Neural progenitor cell (in vitro differentiated cells): ENCODE data around the gene SLC27A5. TPM values are rescaled to one million over a fixed set of nuclear protein-coding genes. Genes with fewer than 3 reads are reported as not detected.

Experiments
- DNase-seq: peaks from one replicate; pipeline ENCODE4 v3.0.0-alpha.2; 2016; ENCODE audit warnings: low spot score
- H2AFZ ChIP-seq: fragments of 200-600 bp; sonication (generic); replicated peaks from 2 replicates; pipeline ENCODE4 v1.6.1; 2016; ENCODE audit warnings: antibody characterized with exemption
- H3F3A ChIP-seq: fragments of 200-600 bp; sonication (generic); 2 replicates; pipeline ENCODE4 v1.6.1; 2016; ENCODE audit warnings: antibody characterized with exemption, low read depth
- H3K27ac ChIP-seq: fragments of 200-600 bp; sonication (generic); 2 replicates; pipeline ENCODE4 v1.5.1; 2016; ENCODE audit warnings: mild to moderate bottlenecking
- H3K27me3 ChIP-seq: fragments of 200-600 bp; sonication (generic); 2 replicates; pipeline ENCODE4 v1.6.1; 2016; ENCODE audit warnings: mild to moderate bottlenecking, moderate library complexity
- H3K36me3 ChIP-seq: fragments of 200-600 bp; sonication (generic); 2 replicates; pipeline ENCODE4 v1.5.1; 2016
- H3K4me1 ChIP-seq: fragments of 200-600 bp; sonication (generic); 2 replicates; pipeline ENCODE4 v1.6.1; 2016; ENCODE audit warnings: mixed run types
- H3K4me2 ChIP-seq: fragments of 200-600 bp; sonication (generic); 2 replicates; pipeline ENCODE4 v1.6.1; 2016
- H3K4me3 ChIP-seq: fragments of 200-600 bp; sonication (generic); 2 replicates; pipeline ENCODE4 v1.5.1; 2016
- H3K79me2 ChIP-seq: fragments of 200-600 bp; sonication (generic); 2 replicates; pipeline ENCODE4 v1.6.1; 2016; ENCODE audit warnings: low read depth
- H3K9ac ChIP-seq: fragments of 200-600 bp; sonication (generic); 2 replicates; pipeline ENCODE4 v1.6.1; 2016
- H3K9me3 ChIP-seq: fragments of 200-600 bp; sonication (generic); 2 replicates; pipeline ENCODE4 v1.5.1; 2016; ENCODE audit warnings: low read depth
- H4K20me1 ChIP-seq: fragments of 200-600 bp; sonication (generic); 2 replicates; pipeline ENCODE4 v1.6.1; 2016; ENCODE audit warnings: low read depth
- H3K27ac Mint-ChIP-seq: 3 replicates; pipeline ENCODE4 v1.8.0; 2021; ENCODE audit warnings: mixed read lengths
- H3K27me3 Mint-ChIP-seq: 2 replicates; pipeline ENCODE4 v1.8.0; 2022; ENCODE audit warnings: low read depth, mild to moderate bottlenecking, inconsistent platforms, moderate library complexity, mixed read lengths; ENCODE audit not compliant: insufficient read depth
- H3K36me3 Mint-ChIP-seq: 3 replicates; pipeline ENCODE4 v1.8.0; 2021; ENCODE audit warnings: mixed read lengths
- H3K4me1 Mint-ChIP-seq: 3 replicates; pipeline ENCODE4 v1.8.0; 2021; ENCODE audit warnings: mixed read lengths
- H3K4me3 Mint-ChIP-seq: 3 replicates; pipeline ENCODE4 v1.8.0; 2021; ENCODE audit warnings: mild to moderate bottlenecking, moderate library complexity, mixed read lengths
- H3K9me3 Mint-ChIP-seq: 3 replicates; pipeline ENCODE4 v1.8.0; 2020; ENCODE audit warnings: mixed read lengths
- CTCF ChIP-seq: fragments of 200-600 bp; sonication (generic); IDR thresholded peaks from 2 replicates; pipeline ENCODE4 v1.5.1; 2017; ENCODE audit warnings: antibody characterized with exemption, mild to moderate bottlenecking
- EZH2 ChIP-seq: fragments of 200-600 bp; sonication (generic); IDR thresholded peaks from 2 replicates; pipeline ENCODE4 v1.6.1; 2017; ENCODE audit warnings: antibody characterized with exemption, mild to moderate bottlenecking, moderate library complexity
- EZH2phosphoT487 ChIP-seq: fragments of 200-600 bp; sonication (generic); IDR thresholded peaks from 2 replicates; pipeline ENCODE4 v1.6.1; 2017; ENCODE audit warnings: antibody characterized with exemption
- total RNA-seq: library from RNA; depleted of rRNA; stranded (reverse); fragments of >200 nt; gene quantifications from 2 replicates; pipeline ENCODE4 v1.2.3, GENCODE V29; 2015; ENCODE audit warnings: low replicate concordance

SLC27A5 gene
- total RNA-seq, 1 donor from 2014 or later = 17.1 TPM

DNA sequence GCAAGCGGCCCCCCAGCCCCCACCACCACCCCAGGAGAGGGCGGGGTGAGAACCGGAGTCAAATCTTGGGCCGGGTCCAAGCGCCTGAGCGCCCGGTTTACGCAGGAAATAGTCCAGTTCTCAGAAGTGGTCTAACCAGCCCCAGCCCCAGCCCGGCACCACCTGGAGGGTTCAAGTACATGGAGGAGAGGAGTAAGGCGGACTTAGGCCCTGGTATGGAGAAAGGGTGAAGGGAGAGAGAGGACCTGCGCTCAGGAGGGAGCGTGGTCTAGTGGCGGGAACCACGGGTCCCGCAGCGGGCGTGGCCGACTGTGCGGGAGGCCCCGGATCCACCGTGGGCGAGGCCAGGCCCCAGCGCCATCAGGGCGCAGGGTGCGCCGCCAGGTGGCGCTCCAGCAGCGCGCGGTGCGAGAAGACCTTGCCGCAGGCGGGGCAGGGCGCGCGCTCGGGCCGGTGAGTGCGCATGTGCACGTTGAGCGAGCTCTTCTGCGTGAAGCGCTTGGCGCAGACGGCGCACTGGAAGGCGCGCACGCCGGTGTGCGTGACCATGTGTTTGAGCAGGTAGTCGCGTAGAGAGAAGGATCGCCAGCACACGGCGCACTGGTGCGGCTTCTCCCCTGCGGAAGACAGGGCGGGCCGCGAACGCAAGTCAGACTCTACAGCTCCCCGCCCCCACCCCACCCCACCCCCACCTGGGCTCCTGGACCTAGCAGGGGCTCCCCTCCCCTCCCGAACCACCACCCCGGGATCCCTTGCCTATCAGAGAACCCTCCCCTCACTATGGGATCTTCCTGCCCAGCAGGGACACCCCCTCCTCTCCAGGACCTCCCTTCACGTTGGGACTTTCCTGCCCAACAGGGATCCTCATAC, 2.1 kb upstream of the SLC27A5 start:
- Mint-ChIP-seq H3K9me3 (no peaks in the 10 kb centered on the region), H3K4me3 (peak overlapping the region; percentile 76), H3K27me3 (peaks cover 8% of the 10 kb centered on the region), H3K27ac (no peak overlapping the region), H3K4me1 (peaks cover 21% of the 10 kb centered on the region), H3K36me3 (peaks cover 13% of the 10 kb centered on the region)
- Histone ChIP-seq H3K27ac (no peak overlapping the region), H3K9ac (no peak overlapping the region), H3K9me3 (no peaks in the 10 kb centered on the region), H4K20me1 (peaks cover 8% of the 10 kb centered on the region), H3K79me2 (peaks cover 44% of the 10 kb centered on the region), H3F3A (peaks cover 27% of the 10 kb centered on the region), H2AFZ (no peak overlapping the region), H3K4me3 (peak overlapping the region; percentile 44), H3K36me3 (no peaks in the 10 kb centered on the region), H3K4me1 (peaks cover 12% of the 10 kb centered on the region), H3K4me2 (peak overlapping the region; percentile 78), H3K27me3 (no peaks in the 10 kb centered on the region)
- peak; percentile 96 for DNase-seq
- no peak for TF ChIP-seq EZH2phosphoT487
- peak; percentile 87 for TF ChIP-seq CTCF

DNA sequence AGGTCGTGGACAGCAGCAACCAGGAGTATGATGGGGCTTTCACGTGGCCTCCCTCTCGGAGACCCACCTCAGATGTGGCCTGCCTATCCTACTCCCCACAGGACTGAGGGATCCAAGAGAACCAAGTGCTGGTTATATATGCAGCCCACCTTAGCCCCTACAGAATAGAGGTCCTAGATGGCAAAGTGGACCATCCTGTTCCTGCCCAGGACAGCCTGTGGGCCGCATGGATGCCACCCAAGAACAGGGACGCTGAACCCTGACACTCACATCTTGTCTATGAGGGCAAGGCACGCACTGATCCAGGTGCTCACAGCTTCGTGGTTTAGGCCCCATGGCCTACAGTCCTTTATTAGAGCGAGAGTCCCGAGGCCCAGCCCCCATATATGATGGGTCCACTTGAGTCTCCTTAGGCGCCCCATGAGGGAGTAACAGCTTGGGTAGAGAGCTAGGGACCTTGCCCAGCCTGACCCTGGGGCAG, 1.5 kb upstream of the SLC27A5 start:
- no peak overlapping the region for H2AFZ ChIP-seq
- H3K4me3 ChIP-seq = no peak overlapping the region
- Mint-ChIP-seq H3K4me1 (peaks cover 14% of the 10 kb centered on the region), H3K9me3 (no peaks in the 10 kb centered on the region), H3K4me3 (no peak overlapping the region), H3K36me3 (peaks cover 13% of the 10 kb centered on the region), H3K27me3 (peaks cover 5% of the 10 kb centered on the region), H3K27ac (no peak overlapping the region)
- TF ChIP-seq EZH2phosphoT487 (no peak), CTCF (no peak), EZH2 (no peak)
- no peaks in the 10 kb centered on the region for H3K36me3 ChIP-seq
- H3K27ac ChIP-seq = no peak overlapping the region
- no peak overlapping the region for H3K9ac ChIP-seq
- H4K20me1 ChIP-seq = peaks cover 8% of the 10 kb centered on the region
- peaks cover 38% of the 10 kb centered on the region for H3K79me2 ChIP-seq
- peaks cover 20% of the 10 kb centered on the region for H3F3A ChIP-seq
- no peaks in the 10 kb centered on the region for H3K9me3 ChIP-seq
- H3K4me1 ChIP-seq = peaks cover 9% of the 10 kb centered on the region
- DNase-seq = no peak
- no peak overlapping the region for H3K4me2 ChIP-seq
- H3K27me3 ChIP-seq = no peaks in the 10 kb centered on the region

GRCh38 chr19:58510084-58510862, 1.5 kb downstream of the SLC27A5 start:
- no peak overlapping the region for H3K4me2 ChIP-seq
- Mint-ChIP-seq H3K4me1 (peaks cover under 1% of the 10 kb centered on the region), H3K27me3 (peaks cover 5% of the 10 kb centered on the region), H3K9me3 (peaks cover 8% of the 10 kb centered on the region), H3K27ac (no peak overlapping the region), H3K36me3 (peaks cover 8% of the 10 kb centered on the region), H3K4me3 (no peak overlapping the region)
- H4K20me1 ChIP-seq = peaks cover 8% of the 10 kb centered on the region
- peaks cover 10% of the 10 kb centered on the region for H3K79me2 ChIP-seq
- no peak overlapping the region for H2AFZ ChIP-seq
- H3K4me1 ChIP-seq = peaks cover 5% of the 10 kb centered on the region
- no peak overlapping the region for H3K27ac ChIP-seq
- no peak overlapping the region for H3K9ac ChIP-seq
- no peaks in the 10 kb centered on the region for H3K36me3 ChIP-seq
- DNase-seq = no peak
- TF ChIP-seq EZH2 (no peak), CTCF (no peak), EZH2phosphoT487 (no peak)
- H3K9me3 ChIP-seq = no peaks in the 10 kb centered on the region
- no peaks in the 10 kb centered on the region for H3K27me3 ChIP-seq
- peaks cover 10% of the 10 kb centered on the region for H3F3A ChIP-seq
- H3K4me3 ChIP-seq = no peak overlapping the region
